Hepatocyte (in vitro differentiated cells): ENCODE measurements around the gene NAV3. TPM values are rescaled to one million over a fixed set of nuclear protein-coding genes. Genes with fewer than 3 reads are reported as not detected.

ENCODE experiments used
- DNase-seq: peaks from one replicate; pipeline ENCODE4 v3.0.0-alpha.2; 2016; ENCODE audit warnings: low spot score
- H2AFZ ChIP-seq: fragments of 200-600 bp; sonication (generic); 2 replicates; pipeline ENCODE4 v1.6.0; 2016; ENCODE audit warnings: antibody characterized with exemption, mild to moderate bottlenecking
- H3K27ac ChIP-seq: fragments of 200-600 bp; sonication (generic); 2 replicates; pipeline ENCODE4 v1.5.1; 2016; ENCODE audit warnings: mild to moderate bottlenecking
- H3K27me3 ChIP-seq: fragments of 200-600 bp; sonication (generic); 2 replicates; pipeline ENCODE4 v1.6.1; 2016
- H3K36me3 ChIP-seq: fragments of 200-600 bp; sonication (generic); replicated peaks from 2 replicates; pipeline ENCODE4 v1.5.1; 2016; ENCODE audit warnings: low read depth; ENCODE audit not compliant: insufficient read depth
- H3K4me1 ChIP-seq: fragments of 200-600 bp; sonication (generic); 2 replicates; pipeline ENCODE4 v1.5.1; 2016; ENCODE audit warnings: mild to moderate bottlenecking, moderate library complexity; ENCODE audit not compliant: insufficient read depth
- H3K4me2 ChIP-seq: fragments of 200-600 bp; sonication (generic); 2 replicates; pipeline ENCODE4 v1.6.0; 2016
- H3K4me3 ChIP-seq: fragments of 200-600 bp; sonication (generic); 2 replicates; pipeline ENCODE4 v1.5.1; 2016; ENCODE audit warnings: mild to moderate bottlenecking
- H3K79me2 ChIP-seq: fragments of 200-600 bp; sonication (generic); 2 replicates; pipeline ENCODE4 v1.6.0; 2017; ENCODE audit warnings: mild to moderate bottlenecking
- H3K9me2 ChIP-seq: fragments of 200-600 bp; sonication (generic); replicated peaks from 2 replicates; pipeline ENCODE4 v1.6.0; 2017; ENCODE audit warnings: mild to moderate bottlenecking; ENCODE audit not compliant: insufficient read depth
- H3K9me3 ChIP-seq: fragments of 200-600 bp; sonication (generic); 2 replicates; pipeline ENCODE4 v1.5.1; 2016; ENCODE audit warnings: low read depth, mild to moderate bottlenecking
- H4K20me1 ChIP-seq: fragments of 200-600 bp; sonication (generic); 2 replicates; pipeline ENCODE4 v1.6.0; 2016; ENCODE audit warnings: mild to moderate bottlenecking; ENCODE audit not compliant: insufficient read depth, poor library complexity, severe bottlenecking
- EZH2 ChIP-seq: fragments of 200-600 bp; sonication (generic); IDR thresholded peaks from 2 replicates; pipeline ENCODE4 v1.6.1; 2016; ENCODE audit warnings: antibody characterized with exemption, mild to moderate bottlenecking, borderline replicate concordance
- EZH2phosphoT487 ChIP-seq: fragments of 200-600 bp; sonication (generic); IDR thresholded peaks from one replicate; pipeline ENCODE4 v1.6.1; 2018; ENCODE audit warnings: antibody characterized with exemption, mild to moderate bottlenecking, low read depth, moderate library complexity; ENCODE audit not compliant: unreplicated experiment, severe bottlenecking
- WGBS: methylation state at CpG from one replicate; pipeline ENCODE4 v1.1.6; 2016; ENCODE audit warnings: low lambda C conversion rate; ENCODE audit errors: missing lambda C conversion rate; 5-methylcytosine and 5-hydroxymethylcytosine counted together
- polyA plus RNA-seq: library from polyadenylated mRNA; unstranded; fragments of >200 nt; fragmentation: Nextera tagmentation; extraction: Ambion mirVana; gene quantifications from 2 replicates; pipeline ENCODE4 v1.2.1, GENCODE V29; 2016
- total RNA-seq: library from RNA; depleted of rRNA; stranded (reverse); fragments of >200 nt; gene quantifications from 2 replicates; pipeline ENCODE4 v1.2.3, GENCODE V29; 2014
- TF ChIP-seq, protein P1 (sequence below): fragments of 200-600 bp; sonication (generic); IDR thresholded peaks from 2 replicates; pipeline ENCODE4 v1.5.1; 2016; ENCODE audit warnings: antibody characterized with exemption, mild to moderate bottlenecking; ENCODE audit not compliant: poor library complexity

NAV3 gene
- total and polyA plus RNA-seq, 2 experiments from 2014 or later, result 1.4 to 9.2 TPM

DNA sequence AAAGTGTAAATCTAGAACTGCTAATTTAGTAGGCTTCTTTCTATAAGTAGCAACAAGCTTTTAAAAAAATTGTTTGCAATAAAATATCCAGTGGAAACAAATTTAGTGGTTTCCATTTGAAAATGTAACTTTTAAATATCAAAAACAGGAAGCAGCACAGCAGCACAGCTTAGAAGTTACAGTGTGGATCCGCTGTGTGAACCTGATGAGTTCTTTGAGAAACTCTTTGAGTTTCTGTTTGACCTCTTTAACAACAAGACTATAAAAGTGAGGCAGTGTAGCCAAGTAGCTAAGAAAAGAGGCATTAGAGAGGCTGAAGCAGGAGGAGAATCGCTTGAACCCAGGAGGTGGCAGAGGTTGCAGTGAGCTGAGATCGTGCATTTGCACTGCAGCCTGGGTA, 178.3 kb downstream of the NAV3 start:
- no peaks in the 10 kb centered on the region for H3K36me3 ChIP-seq
- TF ChIP-seq, protein P1, sequence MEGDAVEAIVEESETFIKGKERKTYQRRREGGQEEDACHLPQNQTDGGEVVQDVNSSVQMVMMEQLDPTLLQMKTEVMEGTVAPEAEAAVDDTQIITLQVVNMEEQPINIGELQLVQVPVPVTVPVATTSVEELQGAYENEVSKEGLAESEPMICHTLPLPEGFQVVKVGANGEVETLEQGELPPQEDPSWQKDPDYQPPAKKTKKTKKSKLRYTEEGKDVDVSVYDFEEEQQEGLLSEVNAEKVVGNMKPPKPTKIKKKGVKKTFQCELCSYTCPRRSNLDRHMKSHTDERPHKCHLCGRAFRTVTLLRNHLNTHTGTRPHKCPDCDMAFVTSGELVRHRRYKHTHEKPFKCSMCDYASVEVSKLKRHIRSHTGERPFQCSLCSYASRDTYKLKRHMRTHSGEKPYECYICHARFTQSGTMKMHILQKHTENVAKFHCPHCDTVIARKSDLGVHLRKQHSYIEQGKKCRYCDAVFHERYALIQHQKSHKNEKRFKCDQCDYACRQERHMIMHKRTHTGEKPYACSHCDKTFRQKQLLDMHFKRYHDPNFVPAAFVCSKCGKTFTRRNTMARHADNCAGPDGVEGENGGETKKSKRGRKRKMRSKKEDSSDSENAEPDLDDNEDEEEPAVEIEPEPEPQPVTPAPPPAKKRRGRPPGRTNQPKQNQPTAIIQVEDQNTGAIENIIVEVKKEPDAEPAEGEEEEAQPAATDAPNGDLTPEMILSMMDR, result no peak
- TF ChIP-seq EZH2 (no peak), EZH2phosphoT487 (no peak)
- no peaks in the 10 kb centered on the region for H3K9me2 ChIP-seq
- no peaks in the 10 kb centered on the region for H3K4me1 ChIP-seq
- no peak for DNase-seq
- H3K79me2 ChIP-seq, result no peaks in the 10 kb centered on the region
- H3K9me3 ChIP-seq, result no peaks in the 10 kb centered on the region
- H4K20me1 ChIP-seq, result no peaks in the 10 kb centered on the region
- H3K4me3 ChIP-seq, result no peak overlapping the region
- no peaks in the 10 kb centered on the region for H3K27me3 ChIP-seq
- H3K4me2 ChIP-seq, result no peak overlapping the region
- no peak overlapping the region for H3K27ac ChIP-seq
- no peak overlapping the region for H2AFZ ChIP-seq
- 93% methylated on average over 3 of the region's 3 CpGs for WGBS

DNA sequence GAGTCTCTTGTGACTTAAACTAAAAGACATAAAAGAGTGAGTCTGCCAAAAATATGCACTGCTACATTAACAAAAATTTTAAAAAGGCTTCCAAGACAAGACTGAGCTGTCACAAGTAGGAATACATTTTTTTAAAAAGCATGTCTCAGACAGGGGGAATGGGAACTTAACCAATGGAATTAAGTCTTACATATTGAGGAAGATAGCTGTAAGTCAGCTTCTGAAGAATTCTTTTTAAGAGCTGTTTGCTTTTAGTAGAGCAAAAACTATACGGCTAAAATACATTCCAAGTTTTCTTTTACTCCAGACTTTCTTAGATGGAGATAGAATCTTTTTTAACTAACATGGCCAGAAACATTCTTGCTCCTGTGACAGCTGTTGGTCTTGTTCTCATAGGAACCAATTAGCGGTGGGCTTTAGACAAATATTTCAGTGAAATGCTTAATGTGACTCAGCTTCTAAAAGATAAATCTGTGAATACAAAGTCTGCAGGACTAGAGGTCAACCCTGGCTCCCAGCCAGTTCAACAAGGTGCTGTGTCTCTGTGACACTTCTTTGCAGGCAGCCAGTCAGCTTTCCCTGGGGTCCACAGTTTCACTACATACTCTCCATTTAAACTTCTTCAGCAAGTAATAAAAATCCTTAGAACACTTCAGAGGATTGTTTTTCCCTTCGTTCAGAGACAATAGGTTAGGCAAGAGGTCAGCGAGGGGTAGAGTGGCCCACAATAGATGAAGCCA, 187.6 kb downstream of the NAV3 start:
- Histone ChIP-seq H4K20me1 (no peaks in the 10 kb centered on the region), H3K9me3 (no peaks in the 10 kb centered on the region), H3K27ac (peak overlapping the region; percentile 28), H3K4me1 (no peaks in the 10 kb centered on the region), H3K27me3 (no peaks in the 10 kb centered on the region), H3K4me3 (no peak overlapping the region), H3K36me3 (no peaks in the 10 kb centered on the region), H3K79me2 (no peaks in the 10 kb centered on the region), H2AFZ (no peak overlapping the region), H3K9me2 (no peaks in the 10 kb centered on the region), H3K4me2 (no peak overlapping the region)
- DNase-seq, result peak; percentile 12
- no peak for TF ChIP-seq EZH2phosphoT487
- TF ChIP-seq, protein P1, result no peak
- no peak for TF ChIP-seq EZH2
- 55% methylated on average over 4 of the region's 4 CpGs for WGBS

DNA sequence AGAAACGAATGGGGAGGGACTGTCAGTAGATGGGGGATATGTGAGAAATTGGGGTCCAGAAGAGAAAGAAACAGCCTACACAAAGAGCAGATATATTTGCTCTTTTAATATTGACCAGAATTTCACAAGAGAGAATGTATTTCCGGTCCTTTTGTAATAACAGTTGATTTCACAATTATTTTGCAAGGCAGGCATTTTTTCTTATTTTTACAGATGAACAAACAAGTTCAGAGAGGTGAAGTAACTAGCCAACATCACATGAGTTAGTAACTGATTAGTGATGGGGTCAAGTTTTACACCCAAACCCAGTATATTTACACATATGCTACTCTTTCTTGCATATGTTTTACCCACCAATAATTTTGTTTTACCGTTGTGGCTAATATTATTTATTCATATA, 188.2 kb downstream of the NAV3 start:
- no peaks in the 10 kb centered on the region for H4K20me1 ChIP-seq
- TF ChIP-seq EZH2, result no peak
- TF ChIP-seq, protein P1, result no peak
- TF ChIP-seq EZH2phosphoT487, result no peak
- H3K79me2 ChIP-seq, result no peaks in the 10 kb centered on the region
- no peak overlapping the region for H3K4me2 ChIP-seq
- WGBS, result 84% methylated on average over 3 of the region's 3 CpGs
- H3K27me3 ChIP-seq, result no peaks in the 10 kb centered on the region
- no peaks in the 10 kb centered on the region for H3K9me3 ChIP-seq
- DNase-seq, result no peak
- no peaks in the 10 kb centered on the region for H3K9me2 ChIP-seq
- peak overlapping the region; percentile 28 for H3K27ac ChIP-seq
- no peak overlapping the region for H3K4me3 ChIP-seq
- H2AFZ ChIP-seq, result no peak overlapping the region
- H3K36me3 ChIP-seq, result no peaks in the 10 kb centered on the region
- no peaks in the 10 kb centered on the region for H3K4me1 ChIP-seq
